HG02571 (cell line): ENCODE results near the gene GSDME.

Experiments
- ATAC-seq: cut with Tn5 transposase; IDR thresholded peaks from one replicate; pipeline ENCODE4 v1.9.1; 2021; ENCODE audit warnings: mild to moderate bottlenecking, moderate library complexity; ENCODE audit not compliant: unreplicated experiment

GSDME gene

DNA sequence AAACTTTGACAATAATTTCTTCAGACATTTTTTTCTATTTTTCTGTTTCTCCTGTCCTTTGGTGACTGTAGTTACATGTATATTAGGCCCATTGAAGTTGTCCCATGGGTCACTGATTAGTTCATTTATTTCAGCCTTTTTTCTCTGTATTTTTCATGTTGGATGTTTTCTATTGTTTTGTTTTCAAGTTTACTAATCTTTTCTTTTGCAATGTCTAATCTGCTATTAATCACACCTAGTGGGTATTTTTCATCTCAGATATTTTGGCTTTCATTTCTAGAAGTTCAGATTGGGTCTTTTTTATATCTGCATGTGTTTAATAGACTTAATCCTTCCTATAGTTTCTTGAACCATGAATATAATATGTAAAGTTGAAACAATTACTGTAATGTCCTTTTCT, 99.3 kb downstream of the GSDME start:
- ATAC-seq: no peak

GRCh38 chr7:24656608-24657007, 100.7 kb downstream of the GSDME start:
- no peak for ATAC-seq

GRCh38 chr7:24654305-24654704, 103.0 kb downstream of the GSDME start:
- ATAC-seq: no peak

- ATAC-seq: no peak
Measured at GRCh38 chr7:24653316-24654085, 103.8 kb downstream of the GSDME start.

DNA sequence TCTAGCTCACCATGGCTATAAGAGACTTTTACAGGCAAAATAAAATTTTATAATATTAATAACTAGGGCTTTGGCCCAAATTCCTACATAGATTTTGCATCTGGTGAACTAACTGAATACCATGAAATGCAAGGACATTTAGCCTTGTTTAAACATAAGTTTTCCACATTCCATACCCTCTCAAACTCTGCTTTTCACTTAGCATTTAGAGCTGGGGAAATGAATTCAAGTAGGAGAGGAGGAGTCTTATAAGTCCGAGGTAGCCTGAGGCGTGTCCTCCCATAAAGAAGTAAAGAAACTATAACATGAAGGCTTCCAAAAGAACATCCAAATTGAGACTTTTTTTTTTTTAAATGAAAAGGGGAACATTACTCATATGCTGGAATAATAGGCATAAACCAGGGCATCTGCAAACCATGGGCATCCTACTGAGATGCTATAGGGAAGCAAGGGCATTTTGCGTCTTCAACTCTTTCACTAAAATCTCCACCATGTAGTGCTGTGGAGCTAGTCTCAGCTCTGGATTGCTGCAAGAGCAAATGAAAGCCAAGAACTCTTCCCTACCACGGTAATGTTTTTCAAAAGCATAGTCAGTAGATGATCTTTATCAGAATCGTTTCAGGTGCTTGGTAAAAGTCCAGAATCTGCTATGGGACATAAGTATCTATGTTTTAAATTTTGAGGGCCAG, 104.9 kb downstream of the GSDME start:
- no peak for ATAC-seq
